Ovary (tissue), 9 donors: Measurements from ENCODE around the gene DDA1. TPM values are rescaled to one million over a fixed set of nuclear protein-coding genes. Genes with fewer than 3 reads are reported as not detected.

Experiments used
- DNase-seq, 5 donors: peaks; one replicate each; pipeline ENCODE4 v3.0.0-alpha.2; 2019 to 2020
- H3K27ac ChIP-seq, 2 donors: fragments of 200-600 bp; one replicate each; pipeline versions ENCODE4 v1.5.1 to v1.8.0; 2019 to 2022
- H3K27me3 ChIP-seq: fragments of 200-600 bp; one replicate; pipeline ENCODE4 v1.8.0; 2022
- H3K36me3 ChIP-seq: fragments of 200-600 bp; sonication (generic); one replicate; pipeline ENCODE4 v1.5.1; 2019
- H3K4me1 ChIP-seq: one replicate; pipeline ENCODE4 v1.8.1; 2013; ENCODE audit warnings: mild to moderate bottlenecking, moderate library complexity; ENCODE audit not compliant: insufficient read depth
- H3K4me3 ChIP-seq: fragments of 200-600 bp; sonication (generic); one replicate; pipeline ENCODE4 v1.5.1; 2017
- H3K9me3 ChIP-seq, 2 donors: fragments of 200-600 bp in 1 of 2; sonication (generic) in 1 of 2; one replicate each; pipeline versions ENCODE4 v1.5.1 to v1.8.1; 2013 to 2019; ENCODE audit warnings: mild to moderate bottlenecking in 1 of 2, moderate library complexity in 1 of 2
- CTCF ChIP-seq, 3 donors: fragments of 450-650 bp in 2 of 3; fragments of 200-600 bp in 1 of 3; IDR thresholded peaks; one replicate each; pipeline versions ENCODE4 v1.5.1 to v1.8.0; 2016 to 2022; ENCODE audit warnings: antibody characterized with exemption in 3 of 3, mild to moderate bottlenecking in 1 of 3
- EP300 ChIP-seq: sonication (generic); formaldehyde crosslinking; IDR thresholded peaks from one replicate; pipeline ENCODE4 v1.6.1; 2017; ENCODE audit warnings: antibody characterized with exemption
- POLR2A ChIP-seq: fragments of 450-650 bp; IDR thresholded peaks from one replicate; pipeline ENCODE4 v1.6.1; 2017; ENCODE audit warnings: antibody characterized with exemption, mild to moderate bottlenecking, moderate library complexity
- WGBS, 3 donors: extraction: QIAGEN DNeasy Blood & Tissue Kit in 1 of 3; methylation state at CpG; one replicate each; pipeline versions ENCODE4 v1.1.5 to v1.1.7; 2013 to 2017; 5-methylcytosine and 5-hydroxymethylcytosine counted together
- intact Hi-C, 4 donors: fragments of 100-400 bp; cut with DNase I; formaldehyde crosslinking; loops; one replicate each; pipeline versions ENCODE4 v1.11.0 to v1.15.1; 2022 to 2023
- polyA plus RNA-seq, 2 donors: library from polyadenylated mRNA; stranded (reverse); fragments of 200-250 nt in 1 of 2; fragments of 350-450 nt in 1 of 2; fragmentation: Illumina TruSeq in 1 of 2; extraction: RNeasy Lipid Tissue Mini Kit (QIAGEN cat#74804) in 1 of 2; gene quantifications; one replicate each; pipeline ENCODE4 v1.2.3, GENCODE V29; 2013 to 2014
- total RNA-seq, 7 donors: library from RNA; depleted of rRNA in 2 of 7; stranded (reverse); fragments of >200 nt in 2 of 7; fragmentation: NEBNext Ultra II Directional in 3 of 7; extraction: Animal tissue kit (Norgen Biotek cat#: 25700) in 3 of 7; gene quantifications; one replicate each; pipeline versions ENCODE4 v1.1.0 to v1.2.4, GENCODE V29; 2016 to 2023
- donor health status: DM: no; HTN: no; CAD: no; lungs with moderate emphysema.
- donor health status: DM: no; HTN: no; CAD: no.
- donor health status: Bipolar disorder and iron deficiency.
- donor health status: DM: yes; HTN: yes; CAD: no.
- donor health status: DM: no; HTN: no; CAD: no.
- donor health status: DM: yes; HTN: yes; CAD: no.

The DDA1 gene
- total and polyA plus RNA-seq, 9 donors = 6.3 to 32.6 (median 20.2) TPM

GRCh38 chr19:17328517-17329365 is 19.4 kb downstream of the DDA1 start:
- no peak overlapping the region for H3K27ac ChIP-seq
- no peaks in the 10 kb centered on the region for H3K27me3 ChIP-seq
- H3K4me1 ChIP-seq = peaks cover 4% of the 10 kb centered on the region
- no peaks in the 10 kb centered on the region for H3K9me3 ChIP-seq
- DNase-seq = no peak
- no peaks in the 10 kb centered on the region for H3K36me3 ChIP-seq
- intact Hi-C loops = no loop called here
- TF ChIP-seq CTCF (IDR thresholded peaks at IDR 0.05) (no peak), POLR2A (no peak), EP300 (no peak)
- 9 to 19% (median 17%) methylated on average over 34 to 94 of the region's 94 CpGs for WGBS, 3 donors
- H3K4me3 ChIP-seq = peak overlapping the region; percentile 40

DNA sequence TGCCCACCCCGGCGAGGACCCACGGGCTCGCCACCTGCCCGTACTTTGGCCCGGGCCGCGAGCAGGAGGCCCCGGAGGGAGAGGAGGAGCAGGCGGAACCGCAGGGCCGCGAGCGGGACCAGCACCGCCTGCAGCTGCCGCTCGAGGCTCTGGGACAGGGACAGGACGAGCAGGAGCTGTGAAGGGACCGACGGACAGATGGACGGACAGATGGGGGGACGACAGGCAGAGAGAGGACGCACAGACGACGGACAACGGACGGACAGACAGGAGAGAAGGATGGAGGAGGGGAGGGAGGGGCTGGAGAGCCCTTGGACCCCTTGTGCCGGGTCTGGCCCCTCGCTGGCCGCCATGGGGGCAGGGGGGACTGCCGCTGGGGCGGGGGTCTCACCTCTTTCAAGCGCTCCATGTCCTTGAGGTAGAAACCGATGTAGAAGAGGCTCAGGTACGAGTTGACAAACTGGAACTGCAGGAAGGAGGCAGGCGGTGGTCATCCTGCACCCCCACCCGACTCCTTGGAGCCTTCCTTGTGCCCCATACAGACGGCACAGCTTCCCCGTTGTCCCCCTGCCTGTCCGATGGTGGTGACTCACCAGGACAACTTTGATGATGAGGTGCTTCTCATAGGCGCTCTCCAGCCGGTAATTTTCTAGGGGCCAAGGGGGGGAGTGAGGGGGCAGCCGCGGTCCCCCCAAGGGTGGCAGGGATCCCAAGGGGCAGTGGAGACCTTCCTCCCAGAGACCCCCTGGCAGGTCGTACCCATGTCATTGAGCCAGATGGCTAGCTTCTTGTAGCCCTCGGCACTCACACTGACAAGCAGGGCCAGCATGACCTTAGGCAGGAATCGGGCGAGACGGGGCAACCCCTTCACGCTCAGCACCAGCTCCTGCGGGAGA is 20.3 kb downstream of the DDA1 start:
- intact Hi-C loops = no loop called here
- no peak overlapping the region for H3K4me3 ChIP-seq
- WGBS, 3 donors = 66 to 75% (median 73%) methylated on average over 47 to 51 of the region's 51 CpGs
- H3K4me1 ChIP-seq = peaks cover 4% of the 10 kb centered on the region
- H3K36me3 ChIP-seq = no peaks in the 10 kb centered on the region
- H3K27ac ChIP-seq = no peak overlapping the region
- no peaks in the 10 kb centered on the region for H3K27me3 ChIP-seq
- H3K9me3 ChIP-seq = no peaks in the 10 kb centered on the region
- DNase-seq = no peak
- TF ChIP-seq CTCF (IDR thresholded peaks at IDR 0.05) = no peak
- no peak for TF ChIP-seq EP300
- no peak for TF ChIP-seq POLR2A

DNA sequence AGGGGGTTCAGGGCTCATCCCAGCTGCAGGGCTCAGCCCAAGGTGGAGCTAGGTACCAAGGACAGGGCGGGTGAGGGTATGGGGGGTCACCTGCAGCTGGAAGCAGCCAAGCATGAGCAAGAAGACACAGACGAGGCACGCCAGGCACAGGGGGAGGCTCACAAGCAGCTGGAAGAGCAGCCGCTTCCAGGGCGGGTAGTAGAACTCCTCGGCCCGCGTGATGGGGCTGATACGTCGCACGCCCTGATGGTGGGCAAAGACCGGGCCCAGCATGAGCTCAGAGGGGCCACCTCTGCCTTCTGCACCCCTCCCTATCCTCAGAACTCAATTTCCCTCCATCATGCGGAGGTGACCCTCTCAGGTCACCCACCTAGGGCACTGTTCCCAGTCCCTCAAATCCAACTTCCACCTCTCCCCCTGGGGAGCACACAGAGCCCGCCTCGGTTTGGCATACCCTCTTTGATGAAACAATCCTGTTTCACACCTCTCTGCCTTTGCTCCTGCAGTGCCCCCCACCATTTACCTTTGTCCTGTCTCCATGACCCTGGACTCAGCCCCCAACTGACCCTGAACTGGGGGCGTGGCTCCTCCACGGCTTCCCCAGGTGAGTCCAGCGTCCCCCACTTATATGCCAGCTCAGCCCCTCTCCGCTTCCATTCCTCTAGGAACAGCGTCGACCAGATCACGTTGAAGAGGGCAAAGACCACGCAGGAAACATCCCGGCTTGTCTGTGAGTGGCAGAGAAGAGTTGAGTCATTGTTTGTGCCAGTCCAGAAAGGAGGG is 21.1 kb downstream of the DDA1 start:
- Histone ChIP-seq H3K36me3 (no peaks in the 10 kb centered on the region), H3K4me1 (peaks cover 7% of the 10 kb centered on the region), H3K27ac (no peak overlapping the region), H3K9me3 (no peaks in the 10 kb centered on the region), H3K4me3 (no peak overlapping the region), H3K27me3 (no peaks in the 10 kb centered on the region)
- 89 to 93% (median 92%) methylated on average over 24 of the region's 24 CpGs for WGBS, 3 donors
- no peak for DNase-seq
- TF ChIP-seq POLR2A = no peak
- no peak for TF ChIP-seq EP300
- TF ChIP-seq CTCF (IDR thresholded peaks at IDR 0.05) = no peak
- intact Hi-C loops = no loop called here

DNA sequence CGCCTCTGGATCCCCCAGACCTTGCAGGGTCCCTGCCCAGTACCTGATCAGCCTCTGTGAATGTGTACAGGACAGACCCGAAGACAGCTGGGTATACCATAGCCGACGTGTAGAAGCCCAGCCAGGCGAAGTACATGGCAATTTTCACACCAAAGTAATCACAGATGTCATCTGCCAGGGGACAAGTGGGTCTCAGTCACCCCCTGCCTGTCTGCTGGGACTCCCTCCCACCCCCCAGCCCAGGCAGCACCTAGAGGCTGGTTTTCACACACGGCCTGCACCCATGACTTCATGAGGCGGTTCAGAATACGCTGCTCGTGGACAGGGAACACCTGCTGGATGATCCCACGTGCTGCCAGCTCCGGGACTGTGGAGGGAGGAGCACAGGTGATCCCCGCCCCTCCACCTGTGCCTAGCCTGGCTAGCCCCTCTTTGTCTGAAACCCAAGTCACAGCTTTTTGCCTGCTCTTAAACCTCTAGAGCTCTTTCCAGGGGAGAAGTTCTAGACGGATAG is 21.7 kb downstream of the DDA1 start:
- Histone ChIP-seq H3K4me1 (peaks cover 7% of the 10 kb centered on the region), H3K4me3 (no peak overlapping the region), H3K27ac (no peak overlapping the region), H3K27me3 (no peaks in the 10 kb centered on the region), H3K9me3 (no peaks in the 10 kb centered on the region), H3K36me3 (no peaks in the 10 kb centered on the region)
- TF ChIP-seq CTCF (IDR thresholded peaks at IDR 0.05) = no peak
- TF ChIP-seq EP300 = no peak
- TF ChIP-seq POLR2A = no peak
- intact Hi-C loops = no loop called here
- 81 to 87% (median 86%) methylated on average over 13 of the region's 13 CpGs for WGBS, 3 donors
- no peak for DNase-seq
